NOMO-1 treated with dmso at 0.1 percent for 144 hours (cell line): ENCODE results near the gene CDH23.
A peak's percentile ranks its signal among the peaks of the same experiment; 100 is the strongest.

Experiments used
- DNase-seq: peaks from one replicate; lab custom pipeline; 2025; ENCODE audit not compliant: unreplicated experiment; lab: John Stamatoyannopoulos, UW

Gene CDH23

DNA sequence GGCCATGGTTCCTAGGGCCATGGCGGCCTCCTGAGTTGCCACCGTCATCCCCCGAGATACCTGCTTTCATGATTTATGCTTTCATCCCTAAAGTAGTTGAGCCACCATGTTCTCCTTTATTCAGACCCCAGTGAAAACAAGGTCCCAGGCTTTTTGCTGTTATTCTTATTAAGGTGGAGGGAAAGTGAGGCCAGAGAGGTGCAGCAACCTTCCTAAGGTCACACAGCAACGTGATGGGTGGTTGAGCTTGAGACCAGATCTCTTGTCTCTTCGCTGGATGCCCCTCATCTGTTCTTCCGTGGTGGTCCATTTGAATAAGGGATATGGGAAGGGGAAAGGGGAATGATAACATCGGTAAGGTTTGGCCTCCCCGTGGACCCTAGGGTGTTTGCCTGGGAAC is 180.6 kb downstream of the CDH23 start:
- DNase-seq, result no peak

DNA sequence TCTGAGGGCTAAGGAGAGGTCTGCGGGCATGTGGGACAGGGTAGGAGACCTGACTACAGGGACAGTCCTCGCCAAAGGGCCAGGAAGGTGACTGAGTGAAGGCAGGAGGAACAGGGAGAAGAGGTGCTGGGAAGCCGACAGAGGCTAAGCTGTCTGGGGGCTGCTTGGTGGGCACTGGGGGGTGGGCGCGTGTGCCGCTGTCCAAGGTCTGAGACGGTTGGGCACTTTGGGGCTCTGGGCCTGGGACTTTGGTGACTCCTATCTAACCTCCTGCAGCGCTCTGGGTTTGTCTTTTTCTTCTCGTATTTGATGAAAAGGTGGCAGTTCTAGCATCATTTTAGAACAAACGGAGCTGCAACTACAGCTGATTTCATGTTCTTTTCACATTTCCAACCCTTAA is 181.3 kb downstream of the CDH23 start:
- no peak for DNase-seq

DNA sequence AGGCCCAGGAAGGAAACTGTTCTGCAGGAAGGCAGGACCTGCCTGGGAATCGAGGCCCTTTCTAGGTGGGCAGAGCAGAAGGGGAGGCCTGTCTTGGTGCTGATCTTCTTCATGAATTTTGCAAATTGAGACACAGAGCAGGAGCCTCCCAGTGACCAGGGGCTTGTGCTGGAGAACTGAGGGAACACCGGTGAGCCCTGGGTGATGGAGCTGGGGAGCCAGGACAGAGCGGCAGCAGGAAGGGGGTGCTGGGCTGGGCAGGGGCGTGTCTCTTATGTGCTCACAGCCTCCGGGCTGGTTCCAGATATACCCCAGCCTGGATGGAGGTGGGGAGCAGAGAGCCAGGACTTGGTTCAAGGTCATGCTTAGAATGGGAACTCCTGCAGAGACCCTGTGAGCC is 182.9 kb downstream of the CDH23 start:
- no peak for DNase-seq

DNA sequence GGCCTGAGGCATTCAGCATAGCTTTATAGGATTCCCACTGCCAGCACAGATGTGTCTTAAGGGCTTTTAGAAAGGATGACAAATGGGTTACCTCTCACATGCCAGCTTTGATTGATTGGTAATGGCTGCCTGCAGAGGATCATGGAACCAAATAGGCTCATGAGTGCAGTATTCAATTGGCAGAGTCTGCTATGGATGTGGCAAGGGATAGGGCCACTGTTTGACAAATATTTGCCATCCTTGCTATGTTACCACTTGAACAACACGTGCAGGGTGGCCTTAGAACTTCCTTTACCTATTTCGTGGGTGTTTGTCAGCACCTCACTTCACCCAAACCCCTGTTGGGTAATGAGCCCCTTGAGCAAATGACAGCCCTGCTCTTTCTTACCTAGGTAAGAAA is 183.7 kb downstream of the CDH23 start:
- no peak for DNase-seq

DNA sequence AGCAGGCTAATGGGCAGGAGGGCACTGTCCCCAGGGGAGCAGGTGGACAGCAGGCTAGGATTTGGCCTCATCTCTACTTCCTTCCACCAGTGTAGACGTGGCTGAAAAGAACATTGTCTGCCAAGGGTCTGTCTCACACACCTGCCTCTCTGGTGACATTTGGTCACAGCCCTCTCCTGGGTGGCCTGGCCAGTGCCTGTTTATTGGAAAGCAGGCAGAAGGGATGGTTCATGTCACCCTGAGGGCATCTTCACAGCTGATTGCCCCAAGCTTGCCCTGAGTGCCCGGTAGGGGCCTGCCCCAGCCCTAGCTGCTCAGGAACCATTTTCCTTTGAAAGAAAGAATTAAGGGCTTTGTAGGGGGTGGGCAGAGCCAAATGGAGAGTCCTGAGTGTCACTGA is 184.2 kb downstream of the CDH23 start:
- no peak for DNase-seq

DNA sequence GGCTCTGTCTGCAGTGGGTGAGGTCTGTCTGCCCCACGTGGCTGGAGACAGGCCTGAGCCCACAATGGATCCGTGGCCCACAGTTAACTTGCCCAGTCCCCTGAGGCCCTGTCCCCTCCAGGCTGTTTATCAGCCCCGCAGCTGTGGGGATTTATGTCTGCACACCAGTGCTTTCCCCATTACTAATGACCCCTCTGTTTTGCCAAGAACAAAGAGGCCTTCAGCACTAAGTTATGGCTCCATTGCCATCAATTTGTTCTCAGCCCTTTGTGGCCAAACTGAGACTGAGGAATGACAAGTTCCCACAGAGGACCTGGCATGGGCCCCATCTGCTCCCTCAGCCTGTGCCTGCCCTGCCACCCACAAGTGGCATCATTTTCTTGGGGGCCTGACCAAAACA is 184.7 kb downstream of the CDH23 start:
- no peak for DNase-seq

DNA sequence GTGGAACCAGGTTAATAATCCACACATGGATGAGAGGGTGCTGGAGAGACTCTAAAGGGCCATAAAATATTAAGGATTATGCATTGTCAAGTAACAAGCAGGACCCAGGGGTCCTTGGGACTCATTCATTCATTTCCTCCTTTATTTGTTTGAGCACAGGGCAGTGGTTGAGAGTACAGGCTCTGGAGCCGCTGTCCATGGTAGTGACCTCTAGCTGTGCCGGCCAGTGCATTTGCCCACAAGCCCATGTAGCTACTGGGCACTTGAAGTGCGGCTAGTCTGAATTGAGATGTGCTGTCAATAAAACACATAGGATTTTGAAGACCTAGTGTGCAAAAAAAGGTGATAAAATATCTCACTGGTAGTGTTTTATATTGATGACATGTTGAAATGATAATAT is 185.3 kb downstream of the CDH23 start:
- no peak for DNase-seq

DNA sequence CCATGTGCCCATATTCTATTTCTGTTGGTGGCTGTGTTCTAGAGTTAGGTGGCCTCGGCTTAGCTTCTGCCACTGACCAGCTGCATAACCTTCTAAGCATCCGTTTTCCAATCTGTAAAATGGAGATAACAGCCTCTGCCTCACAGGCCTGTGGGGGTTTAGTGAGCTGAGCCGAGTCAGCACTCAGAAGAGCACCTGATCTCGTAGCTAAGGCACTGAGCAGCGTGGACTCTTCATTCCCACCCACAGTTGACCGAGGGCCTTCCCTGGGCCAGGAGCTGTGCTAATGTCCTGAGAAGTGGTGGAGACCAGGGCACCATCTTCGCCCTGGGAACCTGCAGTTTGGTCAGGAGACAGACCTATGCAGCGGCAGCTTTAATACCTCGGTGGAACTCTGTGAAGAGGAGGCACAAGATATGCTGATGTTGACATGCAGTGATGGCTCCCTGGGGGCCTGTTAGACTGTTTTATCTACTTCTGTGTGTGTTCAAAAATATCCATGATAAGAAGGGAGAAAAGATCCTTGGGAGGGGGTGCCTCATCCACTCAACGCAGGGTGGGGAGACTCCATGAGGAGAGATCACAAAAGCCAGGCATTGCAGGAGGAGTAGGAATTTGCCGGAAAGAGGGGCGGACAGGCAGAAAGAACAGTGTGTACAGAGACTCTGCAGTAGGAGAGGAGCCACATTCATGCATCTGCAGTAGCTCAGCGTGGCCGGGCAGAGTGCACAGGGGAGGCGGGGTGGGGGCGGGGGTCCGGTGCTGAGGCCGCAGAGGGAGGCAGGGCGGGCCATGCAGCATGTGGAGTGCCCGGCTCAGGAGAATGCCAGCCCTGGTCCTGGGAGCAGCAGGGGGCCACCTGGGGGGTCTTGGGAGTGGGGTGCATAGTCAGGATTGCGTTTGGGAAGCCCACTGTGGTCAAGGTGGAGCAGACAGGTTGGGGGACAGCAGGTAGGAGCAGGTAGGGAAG is 186.1 kb downstream of the CDH23 start:
- DNase-seq, result no peak

DNA sequence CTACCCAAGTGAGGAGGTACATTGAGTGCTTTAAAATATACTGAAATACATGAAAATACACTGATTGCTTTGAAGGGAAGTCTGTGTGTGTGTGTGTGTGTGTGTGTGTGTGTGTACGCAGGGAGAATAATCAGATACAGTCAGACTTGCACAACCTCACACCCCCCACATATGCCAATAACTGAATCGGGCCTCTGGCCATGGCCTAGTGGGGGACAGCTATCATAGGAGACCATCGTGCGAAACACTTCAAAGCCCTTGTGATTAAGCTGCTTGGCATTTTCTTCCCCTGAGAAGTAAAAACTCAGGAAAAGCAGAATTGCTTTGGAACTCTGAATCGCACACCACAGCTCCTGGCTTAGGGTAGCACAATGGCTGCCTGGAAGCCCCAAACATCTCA is 187.7 kb downstream of the CDH23 start:
- DNase-seq, result no peak

DNA sequence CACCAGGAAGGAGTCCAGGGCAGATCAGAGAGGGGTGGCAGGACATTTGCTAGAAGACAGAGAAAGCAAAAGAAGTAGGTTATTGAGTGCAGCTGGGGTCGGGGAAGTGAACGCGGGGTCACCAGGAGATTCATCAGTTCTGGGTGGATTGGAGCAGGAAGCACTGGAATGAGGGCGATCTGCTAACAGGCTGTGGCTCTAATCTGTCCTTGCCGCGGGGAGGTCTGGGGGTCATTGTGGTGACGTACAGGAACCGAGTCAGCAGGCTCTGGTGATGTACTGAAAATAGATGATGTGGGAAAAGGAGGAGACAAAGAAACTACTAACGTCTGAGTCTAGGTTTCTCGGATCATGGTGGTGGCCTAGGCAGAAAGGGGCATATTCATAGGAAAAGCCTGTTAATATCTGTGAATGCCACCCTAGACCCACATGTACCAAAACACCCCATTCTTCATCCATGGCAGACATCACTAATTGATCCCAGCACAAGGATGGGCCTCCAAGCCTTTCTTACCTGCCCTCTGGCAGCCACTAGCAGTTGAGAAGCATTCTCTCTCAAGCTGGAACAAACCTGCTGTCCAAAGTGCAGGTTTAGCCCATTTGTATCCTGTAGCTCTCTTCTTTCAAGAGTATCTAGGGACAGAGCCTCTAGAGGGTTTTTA is 188.3 kb downstream of the CDH23 start:
- no peak for DNase-seq

DNA sequence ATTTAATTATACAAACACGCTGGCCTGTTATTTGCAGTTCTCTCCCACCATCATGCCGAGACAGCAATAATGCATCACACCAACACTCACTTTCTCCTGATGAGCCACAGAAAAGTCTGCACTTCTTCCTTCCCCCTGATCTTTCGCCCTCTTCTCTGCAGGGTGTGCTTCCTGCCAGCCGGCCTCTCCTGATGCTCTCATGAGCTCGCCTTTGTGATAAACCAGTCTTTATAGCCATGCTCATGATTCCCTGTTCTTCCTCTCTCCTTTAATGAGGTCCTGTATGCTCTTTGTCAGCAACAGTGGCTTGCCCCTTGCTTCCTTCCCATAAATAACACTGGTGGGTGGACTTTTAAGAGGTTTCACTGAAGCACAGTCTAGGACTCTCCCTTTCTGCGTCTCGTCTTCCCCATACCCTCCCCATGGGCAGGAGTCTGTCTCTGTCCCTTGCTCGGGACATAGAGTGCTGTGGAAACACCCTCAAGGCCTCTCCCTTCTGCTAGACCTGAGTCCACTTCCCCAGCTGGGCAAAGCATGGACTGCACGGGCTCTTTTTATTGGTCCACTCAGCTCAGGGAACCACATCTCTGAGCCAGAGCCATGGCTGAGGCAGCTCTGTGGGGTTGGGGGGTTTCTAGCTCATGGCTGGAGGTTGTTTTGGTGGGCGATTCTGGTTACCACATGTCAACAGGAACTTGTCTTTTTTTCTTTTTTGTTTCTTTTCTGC is 189.0 kb downstream of the CDH23 start:
- no peak for DNase-seq

DNA sequence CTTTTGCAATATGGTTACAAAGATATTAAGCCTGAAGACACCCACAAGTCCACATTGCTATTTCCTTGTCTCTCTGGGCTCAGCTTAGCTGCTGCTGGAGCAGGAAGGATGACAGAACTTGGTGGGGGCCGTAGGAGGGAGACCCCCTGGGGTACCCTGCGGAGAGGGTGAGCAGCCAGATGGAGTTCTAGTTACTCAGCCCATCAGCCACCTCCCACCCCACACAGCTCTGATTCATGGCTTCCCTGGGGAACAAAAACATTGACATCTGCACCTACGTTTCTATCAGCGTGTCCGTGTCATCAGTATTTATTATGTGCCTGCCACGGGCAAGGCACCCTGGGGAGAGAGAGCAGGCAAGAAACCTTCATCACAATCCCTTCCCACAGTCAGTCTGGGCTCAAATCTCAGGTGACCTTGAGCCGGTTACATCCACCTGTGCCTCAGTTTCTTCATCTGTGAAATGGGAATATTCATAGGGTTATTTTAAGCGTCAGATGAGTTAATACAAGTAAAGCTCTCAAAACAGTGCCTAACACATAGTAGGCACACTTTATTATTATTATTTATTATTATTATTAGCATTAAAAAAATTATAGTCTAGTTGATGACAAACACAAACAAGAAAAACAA is 191.3 kb downstream of the CDH23 start:
- no peak for DNase-seq

DNA sequence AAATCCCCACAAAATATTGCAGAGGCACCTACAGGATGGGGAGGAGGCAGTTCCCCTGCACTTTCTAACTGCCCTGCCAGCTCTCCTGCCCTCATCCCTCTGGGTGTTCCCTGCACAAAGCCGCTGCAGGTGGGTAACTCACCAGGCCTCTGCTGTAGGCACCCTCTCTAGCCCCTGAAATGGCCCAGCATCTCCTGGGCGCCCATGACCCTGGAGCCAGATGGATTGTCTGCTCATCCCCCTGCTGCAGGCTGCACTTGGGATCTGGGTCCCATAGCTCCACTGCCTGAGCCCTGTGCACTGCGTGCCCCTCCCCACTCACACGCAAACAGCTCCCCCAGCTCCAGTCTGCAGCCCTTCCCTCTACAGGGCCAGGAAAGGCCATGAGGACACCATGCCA is 192.0 kb downstream of the CDH23 start:
- no peak for DNase-seq

DNA sequence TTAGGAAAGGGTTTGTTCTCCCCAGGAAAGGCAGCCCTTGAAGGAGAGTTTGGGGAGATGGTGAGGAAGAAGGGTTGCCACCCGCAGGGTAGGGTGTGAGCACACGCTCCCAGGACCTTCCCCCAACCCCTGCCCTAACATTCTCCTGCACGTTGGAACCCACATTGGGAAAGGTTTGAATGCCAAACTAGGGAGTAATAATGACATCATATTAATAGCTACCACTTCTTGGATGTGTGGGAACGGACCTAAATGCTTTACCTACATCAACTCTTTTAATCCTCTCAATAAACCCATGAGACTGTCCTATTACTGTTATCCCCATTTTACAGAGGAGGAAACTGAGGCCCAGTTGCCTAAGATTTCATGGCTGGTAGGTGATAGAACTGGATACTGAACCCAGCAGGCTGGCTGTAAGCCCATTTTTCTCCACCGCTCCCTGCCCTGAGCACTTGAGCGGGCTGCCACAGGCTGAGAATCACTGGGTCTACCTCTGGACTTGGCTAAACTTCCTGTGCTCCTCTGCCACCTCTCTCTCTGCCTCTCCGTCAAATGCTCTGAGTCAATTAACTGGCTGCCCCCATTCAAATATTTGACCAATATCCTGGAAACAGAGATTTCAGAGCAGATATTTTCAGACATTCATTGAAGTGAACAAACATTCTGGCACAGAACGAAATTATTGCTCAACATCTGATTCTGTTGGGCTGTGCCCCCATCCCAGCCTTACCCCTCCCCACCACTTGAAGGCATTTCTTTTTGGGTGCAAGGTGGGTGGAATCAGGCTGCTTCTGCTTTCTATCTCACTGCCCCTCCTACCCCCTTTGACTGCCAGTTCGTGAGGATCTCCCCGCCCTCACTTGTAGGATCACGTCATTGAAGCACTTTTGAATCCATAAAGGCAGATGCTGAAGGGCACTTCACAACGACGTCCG is 193.2 kb downstream of the CDH23 start:
- DNase-seq, result peak; percentile 8

DNA sequence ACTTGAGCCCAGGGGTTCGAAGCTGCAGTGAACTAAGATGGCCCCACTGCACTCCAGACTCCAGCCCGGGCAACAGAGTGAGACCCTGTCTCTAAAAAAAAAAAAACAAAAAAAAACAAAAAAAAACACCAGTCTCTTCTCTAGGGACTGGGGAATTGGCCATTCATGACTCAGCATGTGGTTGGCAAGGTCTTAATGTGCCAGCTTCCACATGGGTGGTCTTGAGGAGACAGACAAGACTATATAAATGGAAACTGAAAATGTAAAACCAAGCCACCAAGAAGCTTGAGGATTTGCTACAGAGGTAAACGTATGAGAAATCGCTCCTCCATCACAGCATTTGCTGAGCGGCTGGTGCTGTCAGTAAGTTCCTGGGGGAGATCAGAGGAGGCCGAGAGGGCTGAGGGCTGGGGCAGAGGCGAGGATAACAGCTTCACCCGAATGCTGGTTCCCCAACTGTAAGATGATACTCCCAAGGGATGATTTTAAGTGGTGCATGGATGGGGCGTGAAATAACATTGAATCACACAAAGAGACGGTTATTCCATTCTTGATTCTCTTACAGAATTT is 194.1 kb downstream of the CDH23 start:
- no peak for DNase-seq

DNA sequence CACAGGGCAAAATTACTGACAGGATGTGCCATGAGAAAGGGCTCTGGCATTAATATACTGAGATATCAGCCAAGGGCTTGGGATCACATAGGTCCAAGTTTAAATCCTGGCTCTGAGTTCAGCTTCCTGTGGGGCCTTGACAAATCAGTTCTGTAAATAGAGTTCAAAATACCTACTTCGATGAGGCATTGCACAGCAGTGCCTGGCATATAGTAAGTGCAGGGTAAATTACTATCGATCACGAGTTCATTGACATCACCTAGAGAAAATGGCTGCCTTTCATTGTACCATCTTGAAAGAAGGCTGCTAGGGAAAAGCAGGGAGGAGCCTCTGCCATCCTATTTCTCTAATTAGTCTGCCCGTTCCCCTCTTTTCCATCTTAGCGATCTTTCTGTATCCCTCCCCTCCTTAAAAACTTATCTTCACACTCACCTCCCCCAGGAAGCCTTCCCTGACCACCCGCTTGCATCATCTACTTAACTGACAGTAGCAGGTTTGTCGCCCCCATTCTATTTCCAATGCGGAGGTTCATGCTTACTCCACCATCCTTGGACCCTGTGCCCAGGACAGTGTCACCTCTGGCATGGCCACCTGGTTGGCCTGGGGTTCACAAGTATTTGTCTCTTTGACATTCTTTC is 198.3 kb downstream of the CDH23 start:
- DNase-seq, result no peak

DNA sequence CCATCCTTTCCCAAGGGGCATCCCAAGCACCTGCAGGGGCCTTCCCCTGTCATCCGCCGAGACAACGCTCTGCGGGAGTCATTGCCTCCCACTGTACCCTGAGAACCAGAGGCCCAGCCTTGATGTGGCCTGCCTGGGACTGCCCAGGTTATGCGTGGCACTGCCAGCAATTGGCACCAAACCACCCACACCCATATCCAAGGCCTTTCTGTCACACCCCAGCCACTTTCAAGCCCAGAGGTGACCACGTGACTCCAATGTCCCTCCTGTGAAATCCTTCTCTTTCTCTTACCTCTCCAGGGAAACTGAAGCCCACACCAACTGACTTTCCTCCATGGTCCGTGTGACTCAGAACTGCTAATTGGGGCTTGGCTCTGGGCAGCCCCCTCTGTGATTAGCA is 198.9 kb downstream of the CDH23 start:
- no peak for DNase-seq

DNA sequence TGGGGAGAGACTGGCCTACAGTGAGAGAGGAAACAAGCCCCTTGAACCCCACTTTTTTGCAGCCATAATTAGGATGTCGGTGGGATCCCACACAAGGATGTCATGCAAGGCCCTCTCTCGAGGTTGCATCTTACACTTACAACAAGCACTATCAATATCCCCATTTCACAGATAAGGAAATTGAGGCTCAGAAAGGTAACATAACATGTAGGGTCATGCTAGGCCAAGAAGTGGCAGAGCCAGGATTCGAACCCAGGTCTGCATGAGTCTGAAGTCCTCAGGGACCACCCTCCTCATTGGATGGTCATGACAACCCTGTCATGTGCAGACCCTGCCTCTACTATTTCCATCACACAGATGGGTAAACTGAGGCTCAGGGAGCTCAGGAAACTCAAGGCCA is 199.4 kb downstream of the CDH23 start:
- no peak for DNase-seq

DNA sequence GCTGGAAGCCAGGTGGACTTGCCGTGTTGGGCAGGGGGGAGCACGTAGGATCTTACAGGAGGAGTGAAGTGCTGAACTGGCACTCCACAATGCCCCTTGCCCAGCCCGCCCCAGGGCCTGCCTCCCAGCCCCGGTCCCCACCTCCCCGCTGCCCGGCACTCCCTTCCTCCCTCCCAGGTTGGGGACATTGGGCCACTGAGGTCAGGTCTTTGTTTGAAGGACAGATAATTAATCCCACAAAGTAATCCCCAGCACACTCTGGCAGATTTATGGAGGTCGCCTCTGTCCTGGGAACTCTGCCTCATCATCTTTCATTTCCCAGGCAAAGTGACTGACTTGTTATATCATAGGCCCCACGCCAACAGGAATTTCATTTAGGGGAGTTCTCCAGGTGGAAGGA is 200.0 kb downstream of the CDH23 start:
- DNase-seq, result no peak
